Endodermal cell (in vitro differentiated cells): Measurements from ENCODE around the gene CTCFL. TPM values are rescaled to one million over a fixed set of nuclear protein-coding genes. Genes with fewer than 3 reads are reported as not detected.

ENCODE experiments used
- DNase-seq: peaks from one replicate; pipeline ENCODE4 v3.0.0-alpha.2; 2017
- H3K27ac ChIP-seq: 2 replicates; pipeline ENCODE4 v1.5.1; 2013; ENCODE audit warnings: mild to moderate bottlenecking, low read depth, low read length, moderate library complexity
- H3K27me3 ChIP-seq: 2 replicates; pipeline ENCODE4 v1.6.1; 2013; ENCODE audit warnings: mild to moderate bottlenecking, low read length, moderate library complexity; ENCODE audit not compliant: insufficient read depth, control insufficient read depth, poor library complexity, severe bottlenecking
- H3K36me3 ChIP-seq: 2 replicates; pipeline ENCODE4 v1.7.0; 2013; ENCODE audit warnings: mild to moderate bottlenecking, low read length, moderate library complexity; ENCODE audit not compliant: control insufficient read depth, insufficient read depth
- H3K4me1 ChIP-seq: one replicate; pipeline ENCODE4 v1.7.0; 2013; ENCODE audit warnings: low read length; ENCODE audit not compliant: control insufficient read depth, insufficient read depth
- H3K4me3 ChIP-seq: 2 replicates; pipeline ENCODE4 v1.5.1; 2013; ENCODE audit warnings: mild to moderate bottlenecking, low read length, moderate library complexity
- H3K9ac ChIP-seq: 2 replicates; pipeline ENCODE4 v1.6.1; 2013; ENCODE audit warnings: mild to moderate bottlenecking, low read length, moderate library complexity; ENCODE audit not compliant: poor library complexity, severe bottlenecking; ENCODE audit errors: extremely low read depth
- H3K9me3 ChIP-seq: 2 replicates; pipeline ENCODE4 v1.6.1; 2013; ENCODE audit warnings: mild to moderate bottlenecking, low read length, moderate library complexity; ENCODE audit not compliant: control insufficient read depth
- H3K27ac Mint-ChIP-seq: 2 replicates; pipeline ENCODE4 v1.8.0; 2020; ENCODE audit warnings: mixed read lengths
- H3K27me3 Mint-ChIP-seq: 2 replicates; pipeline ENCODE4 v1.8.0; 2021; ENCODE audit warnings: mild to moderate bottlenecking, mixed read lengths; ENCODE audit not compliant: insufficient read depth
- H3K36me3 Mint-ChIP-seq: 2 replicates; pipeline ENCODE4 v1.8.0; 2020; ENCODE audit warnings: low read depth, mixed read lengths
- H3K4me1 Mint-ChIP-seq: 2 replicates; pipeline ENCODE4 v1.8.0; 2020; ENCODE audit warnings: mixed read lengths
- H3K4me3 Mint-ChIP-seq: 2 replicates; pipeline ENCODE4 v1.8.0; 2020; ENCODE audit warnings: mild to moderate bottlenecking, moderate library complexity, mixed read lengths
- H3K9me3 Mint-ChIP-seq: 2 replicates; pipeline ENCODE4 v1.8.0; 2020; ENCODE audit warnings: mild to moderate bottlenecking, mixed read lengths
- WGBS, 2 experiments: methylation state at CpG; one replicate each; pipeline versions ENCODE4 v1.1.5 to v1.1.7; 2013; ENCODE audit warnings: missing lambda C conversion rate in 2 of 2, mixed read lengths in 1 of 2; ENCODE audit not compliant: insufficient coverage in 1 of 2, insufficient read length in 1 of 2; 5-methylcytosine and 5-hydroxymethylcytosine counted together
- total RNA-seq, 2 donors: library from RNA; stranded (reverse); fragmentation: NEBNext Ultra II Directional in 1 of 2; extraction: Animal tissue kit (Norgen Biotek cat#: 25700) in 1 of 2; gene quantifications; 2 replicates in 1 of 2; 3 replicates in 1 of 2; pipeline ENCODE4 v1.2.1, GENCODE V29; 2021
- TF ChIP-seq, protein P1 (sequence below): fragments of 200-600 bp; sonication (generic); conservative IDR thresholded peaks from 2 replicates; pipeline ENCODE4 v1.5.0; 2021; ENCODE audit warnings: antibody characterized with exemption, mild to moderate bottlenecking

CTCFL gene
- total RNA-seq, 2 donors from 2014 or later: 0.33 to 1.4 TPM

DNA sequence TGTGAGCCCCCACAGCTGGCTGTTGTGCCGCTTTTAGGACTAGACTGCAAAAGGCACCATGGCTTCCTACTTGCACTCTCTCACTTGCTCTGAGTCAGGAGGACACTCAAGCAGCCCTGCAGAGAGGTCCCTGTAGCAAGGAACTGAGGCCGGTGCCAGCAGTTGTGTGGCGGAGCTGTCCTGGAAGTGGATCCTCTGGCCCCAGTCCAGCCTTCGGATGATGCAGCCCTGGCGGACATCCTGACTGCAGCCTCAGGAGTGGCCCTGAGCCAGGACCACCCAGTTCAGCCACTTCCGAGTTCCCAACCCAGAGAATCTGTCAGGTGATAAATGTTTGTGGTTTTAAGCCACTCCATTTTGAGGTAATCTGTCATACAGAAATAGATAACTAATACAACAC lies 17.5 kb downstream of the CTCFL start:
- no peaks in the 10 kb centered on the region for H3K9me3 Mint-ChIP-seq

DNA sequence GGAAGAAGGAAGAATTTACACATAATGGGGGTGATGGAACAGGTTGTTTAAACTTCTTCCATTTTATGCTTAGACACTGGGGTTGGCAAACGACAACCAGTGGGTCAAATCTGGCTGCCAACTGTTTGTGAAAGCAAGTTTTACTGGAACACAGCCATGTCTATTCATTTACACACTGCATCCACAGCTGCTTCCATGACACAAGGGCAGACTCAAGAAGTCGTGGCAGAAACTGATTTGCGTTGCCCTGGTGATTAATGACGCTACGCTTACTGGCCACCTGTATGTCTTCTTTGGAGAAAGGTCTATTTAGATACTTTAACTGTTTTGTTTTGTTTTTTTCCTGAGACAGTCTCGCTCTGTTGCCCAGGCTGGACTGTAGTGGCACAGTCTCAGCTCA lies 19.0 kb downstream of the CTCFL start:
- Mint-ChIP-seq H3K9me3 (no peaks in the 10 kb centered on the region), H3K4me1 (peaks cover 16% of the 10 kb centered on the region), H3K27me3 (peaks cover 32% of the 10 kb centered on the region), H3K27ac (no peak overlapping the region), H3K4me3 (no peak overlapping the region), H3K36me3 (no peaks in the 10 kb centered on the region)
- H3K27ac ChIP-seq: peak overlapping the region; percentile 10
- TF ChIP-seq, protein P1, sequence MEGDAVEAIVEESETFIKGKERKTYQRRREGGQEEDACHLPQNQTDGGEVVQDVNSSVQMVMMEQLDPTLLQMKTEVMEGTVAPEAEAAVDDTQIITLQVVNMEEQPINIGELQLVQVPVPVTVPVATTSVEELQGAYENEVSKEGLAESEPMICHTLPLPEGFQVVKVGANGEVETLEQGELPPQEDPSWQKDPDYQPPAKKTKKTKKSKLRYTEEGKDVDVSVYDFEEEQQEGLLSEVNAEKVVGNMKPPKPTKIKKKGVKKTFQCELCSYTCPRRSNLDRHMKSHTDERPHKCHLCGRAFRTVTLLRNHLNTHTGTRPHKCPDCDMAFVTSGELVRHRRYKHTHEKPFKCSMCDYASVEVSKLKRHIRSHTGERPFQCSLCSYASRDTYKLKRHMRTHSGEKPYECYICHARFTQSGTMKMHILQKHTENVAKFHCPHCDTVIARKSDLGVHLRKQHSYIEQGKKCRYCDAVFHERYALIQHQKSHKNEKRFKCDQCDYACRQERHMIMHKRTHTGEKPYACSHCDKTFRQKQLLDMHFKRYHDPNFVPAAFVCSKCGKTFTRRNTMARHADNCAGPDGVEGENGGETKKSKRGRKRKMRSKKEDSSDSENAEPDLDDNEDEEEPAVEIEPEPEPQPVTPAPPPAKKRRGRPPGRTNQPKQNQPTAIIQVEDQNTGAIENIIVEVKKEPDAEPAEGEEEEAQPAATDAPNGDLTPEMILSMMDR: no peak
- H3K27me3 ChIP-seq: peaks cover 23% of the 10 kb centered on the region
- no peak for DNase-seq
- 87 to 92% methylated on average over 6 of the region's 6 CpGs for WGBS, 2 experiments
- no peaks in the 10 kb centered on the region for H3K4me1 ChIP-seq
- no peaks in the 10 kb centered on the region for H3K36me3 ChIP-seq
- H3K4me3 ChIP-seq: no peak overlapping the region
- no peaks in the 10 kb centered on the region for H3K9me3 ChIP-seq
- no peak overlapping the region for H3K9ac ChIP-seq

More for the DNA sequence above, 17.5 kb downstream of the CTCFL start:
- Histone ChIP-seq H3K4me1 (no peaks in the 10 kb centered on the region), H3K27me3 (peaks cover 23% of the 10 kb centered on the region), H3K36me3 (no peaks in the 10 kb centered on the region), H3K9ac (no peak overlapping the region), H3K9me3 (no peaks in the 10 kb centered on the region), H3K4me3 (no peak overlapping the region), H3K27ac (no peak overlapping the region)
- H3K4me3 Mint-ChIP-seq: no peak overlapping the region
- TF ChIP-seq, protein P1: no peak
- peaks cover 14% of the 10 kb centered on the region for H3K4me1 Mint-ChIP-seq
- no peak overlapping the region for H3K27ac Mint-ChIP-seq
- H3K36me3 Mint-ChIP-seq: no peaks in the 10 kb centered on the region
- 97 to 100% methylated on average over 1 to 6 of the region's 6 CpGs for WGBS, 2 experiments
- DNase-seq: no peak
- peaks cover 24% of the 10 kb centered on the region for H3K27me3 Mint-ChIP-seq

DNA sequence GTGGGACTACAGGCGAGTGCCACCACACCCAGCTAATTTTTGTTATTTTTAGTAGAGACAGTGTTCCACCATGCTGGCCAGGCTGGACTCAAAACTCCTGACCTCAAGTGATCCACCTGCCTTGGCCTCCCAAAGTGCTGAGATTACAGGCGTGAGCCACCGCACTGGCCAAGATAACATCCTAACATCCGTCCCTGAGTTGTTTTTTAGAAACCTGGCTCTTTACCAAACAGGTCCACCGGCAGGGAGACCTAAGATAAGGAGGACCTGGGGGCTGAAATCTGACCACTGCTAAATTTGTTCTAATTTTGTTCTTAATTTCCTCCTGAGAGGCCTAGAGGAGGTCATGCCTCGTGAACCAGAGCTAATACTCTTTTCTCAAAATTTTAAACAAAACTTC lies 20.5 kb downstream of the CTCFL start:
- Mint-ChIP-seq H3K9me3 (no peaks in the 10 kb centered on the region), H3K27me3 (peaks cover 35% of the 10 kb centered on the region), H3K4me1 (peaks cover 31% of the 10 kb centered on the region), H3K4me3 (no peak overlapping the region), H3K27ac (no peak overlapping the region), H3K36me3 (no peaks in the 10 kb centered on the region)
- no peak for DNase-seq
- H3K4me3 ChIP-seq: no peak overlapping the region
- no peaks in the 10 kb centered on the region for H3K36me3 ChIP-seq
- WGBS, 2 experiments: 87 to 94% methylated on average over 6 of the region's 6 CpGs
- TF ChIP-seq, protein P1: no peak
- peaks cover 23% of the 10 kb centered on the region for H3K27me3 ChIP-seq
- H3K9ac ChIP-seq: no peak overlapping the region
- H3K9me3 ChIP-seq: no peaks in the 10 kb centered on the region
- H3K4me1 ChIP-seq: no peaks in the 10 kb centered on the region
- no peak overlapping the region for H3K27ac ChIP-seq
